Skeletal muscle cell (primary cell): ENCODE measurements around the gene PMP22.

Experiments
- DNase-seq: peaks from one replicate; pipeline ENCODE4 v3.0.0-alpha.2; 2010; ENCODE audit warnings: low read depth
- H3K4me3 ChIP-seq: 2 replicates; pipeline ENCODE4 v1.5.1; 2011; ENCODE audit warnings: low read depth, mild to moderate bottlenecking, control low read depth, low read length, moderate library complexity

PMP22 gene

GRCh38 chr17:15265131-15265530, at the start of gene PMP22:
Gene PMP22 (minus strand): TSS chr17:15265326. CDS start chr17:15260727, 4,599 bp downstream.
- no peak within 1 kb of the TSS for H3K4me3 ChIP-seq
- no peak for DNase-seq

GRCh38 chr17:15311996-15312395, 46.9 kb upstream of the PMP22 start:
- no peak for DNase-seq

GRCh38 chr17:15309793-15310192, 44.7 kb upstream of the PMP22 start:
- no peak overlapping the region for H3K4me3 ChIP-seq
- no peak for DNase-seq

More at GRCh38 chr17:15311996-15312395, 46.9 kb upstream of the PMP22 start:
- no peak overlapping the region for H3K4me3 ChIP-seq

GRCh38 chr17:15309236-15309635, 44.1 kb upstream of the PMP22 start:
- no peak for DNase-seq

GRCh38 chr17:15308758-15309157, 43.6 kb upstream of the PMP22 start:
- H3K4me3 ChIP-seq = no peak overlapping the region
- DNase-seq = no peak

More at GRCh38 chr17:15309236-15309635, 44.1 kb upstream of the PMP22 start:
- H3K4me3 ChIP-seq = no peak overlapping the region

- no peak for DNase-seq
- no peak overlapping the region for H3K4me3 ChIP-seq
Measured at GRCh38 chr17:15307710-15308111, 42.6 kb upstream of the PMP22 start.

GRCh38 chr17:15303851-15304250, 38.7 kb upstream of the PMP22 start:
- H3K4me3 ChIP-seq = no peak overlapping the region
- DNase-seq = no peak

GRCh38 chr17:15303268-15303667, 38.1 kb upstream of the PMP22 start:
- no peak overlapping the region for H3K4me3 ChIP-seq
- DNase-seq = no peak

GRCh38 chr17:15301845-15302244, 36.7 kb upstream of the PMP22 start:
- DNase-seq = no peak
- H3K4me3 ChIP-seq = no peak overlapping the region

- no peak overlapping the region for H3K4me3 ChIP-seq
- no peak for DNase-seq
Measured at GRCh38 chr17:15298176-15298575, 33.0 kb upstream of the PMP22 start.

- no peak overlapping the region for H3K4me3 ChIP-seq
- no peak for DNase-seq
Measured at GRCh38 chr17:15293558-15293957, 28.4 kb upstream of the PMP22 start.

- no peak for DNase-seq
- H3K4me3 ChIP-seq = no peak overlapping the region
Measured at GRCh38 chr17:15291674-15292361, 26.7 kb upstream of the PMP22 start.

- H3K4me3 ChIP-seq = no peak overlapping the region
- DNase-seq = no peak
Measured at GRCh38 chr17:15290605-15291004, 25.5 kb upstream of the PMP22 start.

- H3K4me3 ChIP-seq = no peak overlapping the region
- no peak for DNase-seq
Measured at GRCh38 chr17:15289285-15290183, 24.4 kb upstream of the PMP22 start.

- DNase-seq = no peak
- no peak overlapping the region for H3K4me3 ChIP-seq
Measured at GRCh38 chr17:15288859-15289258, 23.7 kb upstream of the PMP22 start.

GRCh38 chr17:15287538-15288267, 22.6 kb upstream of the PMP22 start:
- H3K4me3 ChIP-seq = no peak overlapping the region
- DNase-seq = no peak

- H3K4me3 ChIP-seq = no peak overlapping the region
- no peak for DNase-seq
Measured at GRCh38 chr17:15285466-15285865, 20.3 kb upstream of the PMP22 start.

GRCh38 chr17:15284537-15284936, 19.4 kb upstream of the PMP22 start:
- no peak for DNase-seq
- no peak overlapping the region for H3K4me3 ChIP-seq

- DNase-seq = no peak
- H3K4me3 ChIP-seq = no peak overlapping the region
Measured at GRCh38 chr17:15284107-15284506, 19.0 kb upstream of the PMP22 start.

- no peak for DNase-seq
Measured at GRCh38 chr17:15281909-15282308, 16.8 kb upstream of the PMP22 start.

More at GRCh38 chr17:15281909-15282308, 16.8 kb upstream of the PMP22 start:
- H3K4me3 ChIP-seq = no peak overlapping the region
